ENCODE data around the gene GPR151.

GPR151 gene

GRCh38 chr5:146475906-146476305 lies 40.1 kb downstream of the GPR151 start (continued):
- TF ChIP-seq ZNF280D (tag by site-specific recombination; IDR thresholded peaks at IDR 0.05) (no peak), ZBTB17 (tag by site-specific recombination; IDR thresholded peaks at IDR 0.05) (no peak), ZNF596 (tag by site-specific recombination; IDR thresholded peaks at IDR 0.05) (no peak), ZNF302 (tag by site-specific recombination; IDR thresholded peaks at IDR 0.05; ENCODE audit: low read depth) (no peak), RBAK (tag by site-specific recombination; IDR thresholded peaks at IDR 0.05) (no peak), ZNF423 (tag by site-specific recombination; IDR thresholded peaks at IDR 0.05) (no peak)
- TF ChIP-seq, protein P1, sequence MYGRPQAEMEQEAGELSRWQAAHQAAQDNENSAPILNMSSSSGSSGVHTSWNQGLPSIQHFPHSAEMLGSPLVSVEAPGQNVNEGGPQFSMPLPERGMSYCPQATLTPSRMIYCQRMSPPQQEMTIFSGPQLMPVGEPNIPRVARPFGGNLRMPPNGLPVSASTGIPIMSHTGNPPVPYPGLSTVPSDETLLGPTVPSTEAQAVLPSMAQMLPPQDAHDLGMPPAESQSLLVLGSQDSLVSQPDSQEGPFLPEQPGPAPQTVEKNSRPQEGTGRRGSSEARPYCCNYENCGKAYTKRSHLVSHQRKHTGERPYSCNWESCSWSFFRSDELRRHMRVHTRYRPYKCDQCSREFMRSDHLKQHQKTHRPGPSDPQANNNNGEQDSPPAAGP (tag by site-specific recombination; IDR thresholded peaks at IDR 0.05) = no peak

- Histone ChIP-seq H3K36me3 (ENCODE audit: control insufficient read depth in 2 of 2, insufficient read depth in 1 of 2, low read length in 2 of 2) (peaks cover 64 to 77% of the 10 kb centered on the region in 2 experiments), H3K4me1 (ENCODE audit: control insufficient read depth, insufficient read depth, low read length) (no peaks in the 10 kb centered on the region), H3K27ac (ENCODE audit: extremely low read depth, low read depth, low read length) (no peak overlapping the region), H3K4me3 (ENCODE audit: low read depth, low read length) (no peak overlapping the region), H3K9me3 (ENCODE audit: control insufficient read depth, insufficient read depth, low read depth, low read length) (no peaks in the 10 kb centered on the region)
- ChIA-PET POLR2A (no interaction called here), CTCF (interaction anchor here (0.7 to 0.8 kb wide), 2 partner anchors 10 to 901 kb away, joined by 3 read pairs; no protein-coding TSS in a partner anchor)
- no peak for TF ChIP-seq ZNF175 (tag by site-specific recombination; IDR thresholded peaks at IDR 0.05)
- TF ChIP-seq ATF2 (tag by site-specific recombination; IDR thresholded peaks at IDR 0.05; ENCODE audit: low read depth) = no peak
- TF ChIP-seq, protein P2, sequence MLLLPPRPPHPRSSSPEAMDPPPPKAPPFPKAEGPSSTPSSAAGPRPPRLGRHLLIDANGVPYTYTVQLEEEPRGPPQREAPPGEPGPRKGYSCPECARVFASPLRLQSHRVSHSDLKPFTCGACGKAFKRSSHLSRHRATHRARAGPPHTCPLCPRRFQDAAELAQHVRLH (tag by site-specific recombination; IDR thresholded peaks at IDR 0.05) = no peak
- no peak for TF ChIP-seq ZNF704 (tag by site-specific recombination; IDR thresholded peaks at IDR 0.05)
- TF ChIP-seq ZNF560 (tag by site-specific recombination; IDR thresholded peaks at IDR 0.05; ENCODE audit: borderline replicate concordance) = no peak
- TF ChIP-seq ZFHX2 (tag by site-specific recombination; conservative IDR thresholded peaks at IDR 0.05) = no peak
- TF ChIP-seq ZNF747 (tag by site-specific recombination; IDR thresholded peaks at IDR 0.05) = no peak
- no peak for TF ChIP-seq ZNF600 (tag by site-specific recombination; IDR thresholded peaks at IDR 0.05)
- TF ChIP-seq ZNF571 (tag by site-specific recombination; IDR thresholded peaks at IDR 0.05) = no peak
- TF ChIP-seq ZNF785 (tag by site-specific recombination; IDR thresholded peaks at IDR 0.05) = no peak
- TF ChIP-seq, protein P3, sequence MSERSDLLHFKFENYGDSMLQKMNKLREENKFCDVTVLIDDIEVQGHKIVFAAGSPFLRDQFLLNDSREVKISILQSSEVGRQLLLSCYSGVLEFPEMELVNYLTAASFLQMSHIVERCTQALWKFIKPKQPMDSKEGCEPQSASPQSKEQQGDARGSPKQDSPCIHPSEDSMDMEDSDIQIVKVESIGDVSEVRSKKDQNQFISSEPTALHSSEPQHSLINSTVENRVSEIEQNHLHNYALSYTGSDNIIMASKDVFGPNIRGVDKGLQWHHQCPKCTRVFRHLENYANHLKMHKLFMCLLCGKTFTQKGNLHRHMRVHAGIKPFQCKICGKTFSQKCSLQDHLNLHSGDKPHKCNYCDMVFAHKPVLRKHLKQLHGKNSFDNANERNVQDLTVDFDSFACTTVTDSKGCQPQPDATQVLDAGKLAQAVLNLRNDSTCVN (tag by site-specific recombination; optimal IDR thresholded peaks at IDR 0.05) = no peak
- TF ChIP-seq HOXD13 (CRISPR knock-in tag; IDR thresholded peaks at IDR 0.05; ENCODE audit: borderline replicate concordance) = no peak
- TF ChIP-seq GLI2 (tag by site-specific recombination; IDR thresholded peaks at IDR 0.05; ENCODE audit: borderline replicate concordance, low read depth) = no peak
- no peak for TF ChIP-seq OSR2 (tag by site-specific recombination; IDR thresholded peaks at IDR 0.05)
- TF ChIP-seq ZSCAN16 (tag by site-specific recombination; IDR thresholded peaks at IDR 0.05) = no peak
- TF ChIP-seq, protein P4, sequence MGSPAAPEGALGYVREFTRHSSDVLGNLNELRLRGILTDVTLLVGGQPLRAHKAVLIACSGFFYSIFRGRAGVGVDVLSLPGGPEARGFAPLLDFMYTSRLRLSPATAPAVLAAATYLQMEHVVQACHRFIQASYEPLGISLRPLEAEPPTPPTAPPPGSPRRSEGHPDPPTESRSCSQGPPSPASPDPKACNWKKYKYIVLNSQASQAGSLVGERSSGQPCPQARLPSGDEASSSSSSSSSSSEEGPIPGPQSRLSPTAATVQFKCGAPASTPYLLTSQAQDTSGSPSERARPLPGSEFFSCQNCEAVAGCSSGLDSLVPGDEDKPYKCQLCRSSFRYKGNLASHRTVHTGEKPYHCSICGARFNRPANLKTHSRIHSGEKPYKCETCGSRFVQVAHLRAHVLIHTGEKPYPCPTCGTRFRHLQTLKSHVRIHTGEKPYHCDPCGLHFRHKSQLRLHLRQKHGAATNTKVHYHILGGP (tag by site-specific recombination; IDR thresholded peaks at IDR 0.05) = no peak
- no peak for TF ChIP-seq ZNF266 (tag by site-specific recombination; IDR thresholded peaks at IDR 0.05; ENCODE audit: low read depth)
Measured at GRCh38 chr5:146475190-146475780, 40.7 kb downstream of the GPR151 start.
